OCI-LY1 (cell line): ENCODE results near the gene DHX8.
"Not testable (repeated sequence)": the region's sequence is repeated elsewhere in the genome, so short reads cannot be mapped to it uniquely, and the experiment has no call there.

Experiments used
- H2AFZ ChIP-seq: fragments of 200-600 bp; sonication (generic), shearing (Covaris generic); 2 replicates; pipeline ENCODE4 v1.6.0; 2014; ENCODE audit warnings: antibody characterized with exemption, mild to moderate bottlenecking, low read length
- H3F3A ChIP-seq: fragments of 200-600 bp; sonication (generic), shearing (Covaris generic); 2 replicates; pipeline ENCODE4 v1.6.0; 2014; ENCODE audit warnings: mild to moderate bottlenecking, antibody characterized with exemption, low read length, moderate library complexity; ENCODE audit not compliant: insufficient read depth
- H3K27ac ChIP-seq: fragments of 200-600 bp; sonication (generic); 2 replicates; pipeline ENCODE4 v1.5.1; 2014; ENCODE audit warnings: low read length, mixed run types, mild to moderate bottlenecking, low read depth; ENCODE audit not compliant: poor library complexity, severe bottlenecking
- H3K27me3 ChIP-seq: fragments of 200-600 bp; sonication (generic); 2 replicates; pipeline ENCODE4 v1.6.0; 2014; ENCODE audit warnings: antibody characterized with exemption, mild to moderate bottlenecking, low read length, moderate library complexity; ENCODE audit not compliant: insufficient read depth
- H3K36me3 ChIP-seq: fragments of 200-600 bp; sonication (generic); 2 replicates; pipeline ENCODE4 v1.6.1; 2014; ENCODE audit warnings: mild to moderate bottlenecking, antibody characterized with exemption, low read length, moderate library complexity, mixed read lengths; ENCODE audit not compliant: insufficient read depth
- H3K4me1 ChIP-seq: fragments of 200-600 bp; sonication (generic); 2 replicates; pipeline ENCODE4 v1.5.1; 2014; ENCODE audit warnings: mild to moderate bottlenecking, low read length, moderate library complexity; ENCODE audit not compliant: insufficient read depth, severe bottlenecking
- H3K4me2 ChIP-seq: fragments of 200-600 bp; sonication (generic), shearing (Covaris generic); 2 replicates; pipeline ENCODE4 v1.6.1; 2014; ENCODE audit warnings: low read length
- H3K4me3 ChIP-seq: fragments of 200-600 bp; sonication (generic); 2 replicates; pipeline ENCODE4 v1.5.1; 2014; ENCODE audit warnings: low read length, low read depth, mild to moderate bottlenecking, mixed read lengths; ENCODE audit not compliant: poor library complexity, severe bottlenecking
- H3K79me2 ChIP-seq: fragments of 200-600 bp; shearing (Covaris generic); 2 replicates; pipeline ENCODE4 v1.6.1; 2016; ENCODE audit warnings: mixed run types, low read length, mixed read lengths; ENCODE audit not compliant: insufficient read depth
- H3K9ac ChIP-seq: fragments of 200-600 bp; sonication (generic), shearing (Covaris generic); 2 replicates; pipeline ENCODE4 v1.6.1; 2014; ENCODE audit warnings: mild to moderate bottlenecking, low read length, mixed read lengths
- H3K9me2 ChIP-seq: fragments of 200-600 bp; sonication (generic), shearing (Covaris generic); 2 replicates; pipeline ENCODE4 v1.6.1; 2014; ENCODE audit warnings: low read depth, mild to moderate bottlenecking, low read length, mixed read lengths
- H3K9me3 ChIP-seq: fragments of 200-600 bp; shearing (Covaris generic); 2 replicates; pipeline ENCODE4 v1.6.1; 2014; ENCODE audit warnings: low read length, mixed read lengths
- H4K20me1 ChIP-seq: fragments of 200-600 bp; sonication (generic), shearing (Covaris generic); 2 replicates; pipeline ENCODE4 v1.6.0; 2016; ENCODE audit warnings: mild to moderate bottlenecking, low read length; ENCODE audit not compliant: insufficient read depth
- CTCF ChIP-seq: fragments of 200-600 bp; sonication (generic), shearing (Covaris generic); IDR thresholded peaks from 2 replicates; pipeline ENCODE4 v1.5.1; 2017; ENCODE audit warnings: mild to moderate bottlenecking, antibody characterized with exemption, low read length, moderate library complexity, mixed read lengths
- EZH2 ChIP-seq: fragments of 200-600 bp; sonication (generic), shearing (Covaris generic); IDR thresholded peaks from 2 replicates; pipeline ENCODE4 v1.8.0; 2017; ENCODE audit warnings: borderline replicate concordance, mixed run types, mild to moderate bottlenecking, antibody characterized with exemption, low read length, moderate library complexity, mixed read lengths

Gene DHX8

GRCh38 chr17:43475494-43476089 is 8.2 kb upstream of the DHX8 start:
- Histone ChIP-seq H3K4me2 (no peak overlapping the region), H3K4me3 (no peak overlapping the region), H3K27me3 (no peaks in the 10 kb centered on the region), H3F3A (no peaks in the 10 kb centered on the region), H4K20me1 (no peaks in the 10 kb centered on the region), H3K79me2 (no peaks in the 10 kb centered on the region), H3K9me3 (no peaks in the 10 kb centered on the region), H3K9ac (no peak overlapping the region), H3K4me1 (no peaks in the 10 kb centered on the region), H3K27ac (no peak overlapping the region), H3K9me2 (no peaks in the 10 kb centered on the region), H2AFZ (no peak overlapping the region), H3K36me3 (no peaks in the 10 kb centered on the region)
- TF ChIP-seq CTCF (no peak), EZH2 (no peak)

GRCh38 chr17:43476306-43476705 is 7.5 kb upstream of the DHX8 start:
- not testable (repeated sequence) for H3K4me3 ChIP-seq, H2AFZ ChIP-seq, H3K4me2 ChIP-seq, H3K79me2 ChIP-seq, H3K27ac ChIP-seq, H3K27me3 ChIP-seq, H3F3A ChIP-seq, H3K36me3 ChIP-seq, H3K9me3 ChIP-seq, H3K4me1 ChIP-seq, H3K9ac ChIP-seq, H3K9me2 ChIP-seq, H4K20me1 ChIP-seq

GRCh38 chr17:43477832-43478634 is 5.7 kb upstream of the DHX8 start:
- no peak for TF ChIP-seq CTCF
- H3F3A ChIP-seq: no peaks in the 10 kb centered on the region
- H3K4me3 ChIP-seq: no peak overlapping the region
- no peaks in the 10 kb centered on the region for H3K27me3 ChIP-seq
- no peaks in the 10 kb centered on the region for H3K36me3 ChIP-seq
- no peak overlapping the region for H3K27ac ChIP-seq
- no peak overlapping the region for H3K9ac ChIP-seq
- H4K20me1 ChIP-seq: no peaks in the 10 kb centered on the region
- H3K9me2 ChIP-seq: no peaks in the 10 kb centered on the region
- no peak overlapping the region for H3K4me2 ChIP-seq
- H3K9me3 ChIP-seq: no peaks in the 10 kb centered on the region
- H2AFZ ChIP-seq: no peak overlapping the region
- no peaks in the 10 kb centered on the region for H3K79me2 ChIP-seq
- H3K4me1 ChIP-seq: peaks cover 2% of the 10 kb centered on the region

GRCh38 chr17:43479948-43480347 is 3.8 kb upstream of the DHX8 start:
- H3K27ac ChIP-seq: no peak overlapping the region
- no peaks in the 10 kb centered on the region for H3F3A ChIP-seq
- no peak overlapping the region for H2AFZ ChIP-seq

More at GRCh38 chr17:43479948-43480347, 3.8 kb upstream of the DHX8 start:
- H3K9me3 ChIP-seq: no peaks in the 10 kb centered on the region
- no peak overlapping the region for H3K4me3 ChIP-seq
- peaks cover 10% of the 10 kb centered on the region for H3K79me2 ChIP-seq
- H3K9ac ChIP-seq: no peak overlapping the region
- H3K4me1 ChIP-seq: peaks cover 13% of the 10 kb centered on the region
- H3K4me2 ChIP-seq: no peak overlapping the region
- TF ChIP-seq CTCF (no peak), EZH2 (no peak)
- H4K20me1 ChIP-seq: no peaks in the 10 kb centered on the region
- H3K36me3 ChIP-seq: no peaks in the 10 kb centered on the region
- H3K27me3 ChIP-seq: no peaks in the 10 kb centered on the region
- H3K9me2 ChIP-seq: no peaks in the 10 kb centered on the region
